Measurements from ENCODE around the gene LFNG.

DNA sequence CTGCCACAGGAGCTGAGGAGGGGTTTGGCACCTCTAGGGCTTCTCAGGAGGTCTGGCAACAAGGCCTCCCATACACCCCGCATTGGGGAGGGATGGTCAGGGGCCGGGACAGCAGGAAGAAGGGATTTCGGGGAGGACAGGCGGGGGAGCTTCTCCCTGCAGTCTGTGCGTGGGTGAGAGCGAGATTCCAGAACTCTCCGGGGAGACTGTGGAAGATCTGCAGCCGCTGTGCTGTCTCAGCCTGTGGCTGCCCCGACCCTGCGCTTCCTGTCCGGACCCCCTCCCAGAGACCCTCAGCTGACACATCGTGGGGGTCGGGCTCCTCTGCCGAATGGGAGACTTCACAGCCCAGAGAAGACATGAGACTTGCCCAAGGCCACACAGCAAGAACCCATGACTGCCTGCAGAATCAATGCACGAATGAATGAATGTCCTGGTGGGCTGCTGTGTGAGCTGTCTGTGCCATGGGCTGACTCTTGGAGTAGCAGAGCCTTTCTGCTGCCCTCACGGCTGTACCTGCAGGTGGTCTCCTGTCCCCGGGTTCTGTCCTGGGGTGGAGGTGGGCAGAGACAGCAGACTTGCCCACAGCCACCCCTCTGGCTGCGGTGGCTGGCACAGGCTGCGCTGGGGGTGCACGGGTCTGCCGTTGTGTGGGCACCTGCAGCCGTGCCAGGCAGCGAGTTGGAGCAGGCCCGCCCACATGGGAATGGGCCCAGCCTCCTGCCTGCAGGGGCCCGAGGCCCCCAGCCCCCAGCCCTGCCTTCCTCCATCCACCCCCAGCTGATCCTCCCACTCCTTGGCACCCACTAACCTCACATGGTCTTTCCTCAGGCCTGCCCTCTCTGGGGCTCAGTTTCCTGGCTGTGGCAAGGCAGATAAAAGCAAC is 16.3 kb upstream of the LFNG start:
- no peak for TF ChIP-seq POLR2A (IDR thresholded peaks at IDR 0.05)
- no peak for TF ChIP-seq CTCF (IDR thresholded peaks at IDR 0.05)
